GM12878 (cell line): Measurements from ENCODE around the gene USH2A. TPM values are rescaled to one million over a fixed set of nuclear protein-coding genes. Genes with fewer than 3 reads are reported as not detected.

ENCODE experiments used
- ATAC-seq: fragments of 200-7000 bp; cut with Tn5 transposase; 3 replicates; pipeline ENCODE4 v1.9.1; 2020; ENCODE audit warnings: mild to moderate bottlenecking, moderate library complexity
- BruUV-seq: library from RNA; stranded (reverse); fragments of 400-500 nt; replicated peaks from 2 replicates; lab custom pipeline; 2021; lab: Mats Ljungman, UMichigan
- CTCF ChIA-PET: fragments of 300-600 bp; sonication (Branson Sonifier 250); formaldehyde crosslinking; extraction: SDS; loops from one replicate; lab custom pipeline; 2021; ENCODE audit warnings: inconsistent platforms; lab: Yijun Ruan, JAX
- POLR2A ChIA-PET: fragments of 350-600 bp; formaldehyde crosslinking; extraction: SDS; loops from one replicate; lab custom pipeline; 2021; ENCODE audit warnings: inconsistent platforms; lab: Charles Lee
- RAD21 ChIA-PET: fragments of 300-600 bp; sonication (Branson Sonifier 250); formaldehyde crosslinking; loops from one replicate; lab custom pipeline; 2023; ENCODE audit warnings: antibody characterized with exemption; ENCODE audit not compliant: unreplicated experiment; lab: Charles Lee
- SMC1A ChIA-PET: fragments of 300-600 bp; sonication (Branson Sonifier 250); formaldehyde crosslinking; loops from one replicate; lab custom pipeline; 2023; ENCODE audit not compliant: unreplicated experiment, uncharacterized antibody; lab: Charles Lee
- DNase-seq: peaks from one replicate; pipeline ENCODE4 v3.0.0-alpha.2; 2011; ENCODE audit warnings: low read depth, low spot score
- FAIRE-seq: peaks from 3 replicates; lab custom pipeline; 2011; peaks lifted over from hg19 to GRCh38; lab: Jason Lieb, UNC
- H2AFZ ChIP-seq: 2 replicates; pipeline ENCODE4 v1.6.0; 2011; ENCODE audit warnings: low read depth, low read length, control low read depth; ENCODE audit not compliant: control insufficient read depth
- H3K27ac ChIP-seq: 2 replicates; pipeline ENCODE4 v1.5.1; 2011; ENCODE audit warnings: control low read depth; ENCODE audit not compliant: control insufficient read depth, insufficient read depth
- H3K27me3 ChIP-seq, 2 experiments: replicated peaks in 1 of 2; 2 replicates each; pipeline versions ENCODE4 v1.6.0 to v1.6.1; 2011; ENCODE audit warnings: low read length in 1 of 2; ENCODE audit not compliant: control insufficient read depth in 2 of 2, insufficient read depth in 2 of 2
- H3K36me3 ChIP-seq, 2 experiments: 2 replicates each; pipeline ENCODE4 v1.5.1; 2011; ENCODE audit warnings: low read length in 1 of 2; ENCODE audit not compliant: control insufficient read depth in 2 of 2, insufficient read depth in 2 of 2
- H3K4me1 ChIP-seq: 2 replicates; pipeline ENCODE4 v1.6.1; 2011; ENCODE audit warnings: mild to moderate bottlenecking, low read length, moderate library complexity, mixed read lengths; ENCODE audit not compliant: control insufficient read depth, insufficient read depth
- H3K4me2 ChIP-seq: 2 replicates; pipeline ENCODE4 v1.6.0; 2011; ENCODE audit warnings: control low read depth; ENCODE audit not compliant: control insufficient read depth, insufficient read depth
- H3K4me3 ChIP-seq: fragments of 200-600 bp; sonication (generic); 2 replicates; pipeline ENCODE4 v1.5.1; 2016
- H3K79me2 ChIP-seq: 2 replicates; pipeline ENCODE4 v1.6.0; 2011; ENCODE audit warnings: low read length; ENCODE audit not compliant: control insufficient read depth, insufficient read depth
- H3K9ac ChIP-seq: 2 replicates; pipeline ENCODE4 v1.8.0; 2011; ENCODE audit warnings: low read length, control low read depth, mixed read lengths; ENCODE audit not compliant: control insufficient read depth, insufficient read depth
- H3K9me3 ChIP-seq: replicated peaks from 3 replicates; pipeline ENCODE4 v1.5.1; 2011; ENCODE audit warnings: mild to moderate bottlenecking, low read length; ENCODE audit not compliant: control insufficient read depth, insufficient read depth
- H4K20me1 ChIP-seq: 2 replicates; pipeline ENCODE4 v1.6.0; 2011; ENCODE audit not compliant: control insufficient read depth, insufficient read depth
- ATF2 ChIP-seq: IDR thresholded peaks from 2 replicates; pipeline ENCODE4 v1.6.1; 2012; ENCODE audit warnings: low read length, inconsistent platforms
- ATF3 ChIP-seq: IDR thresholded peaks from 2 replicates; pipeline ENCODE4 v1.6.1; 2011; ENCODE audit warnings: low read depth, mild to moderate bottlenecking, low read length, moderate library complexity, borderline replicate concordance; ENCODE audit errors: extremely low read depth
- BMI1 ChIP-seq: fragments of 450-650 bp; IDR thresholded peaks from 2 replicates; pipeline ENCODE4 v1.6.1; 2016; ENCODE audit warnings: mild to moderate bottlenecking, moderate library complexity, borderline replicate concordance
- CBX5 ChIP-seq: sonication (generic); IDR thresholded peaks from 2 replicates; pipeline ENCODE4 v1.6.1; 2016; ENCODE audit warnings: low read depth, moderate library complexity, mild to moderate bottlenecking, inconsistent platforms
- CEBPZ ChIP-seq: fragments of 150-350 bp; IDR thresholded peaks from 2 replicates; pipeline ENCODE4 v1.6.1; 2016; ENCODE audit warnings: low read depth, low read length
- EP300 ChIP-seq, 2 experiments: fragments of 150-350 bp in 1 of 2; IDR thresholded peaks; 2 replicates each; pipeline ENCODE4 v1.6.1; 2011 to 2012; ENCODE audit warnings: low read depth in 2 of 2, low read length in 2 of 2, borderline replicate concordance in 1 of 2, improper control_type of control experiment in 1 of 2, inconsistent platforms in 1 of 2; ENCODE audit not compliant: control insufficient read depth in 1 of 2
- FOXM1 ChIP-seq: IDR thresholded peaks from 2 replicates; pipeline ENCODE4 v1.6.1; 2012; ENCODE audit warnings: low read depth, mild to moderate bottlenecking, inconsistent platforms, low read length, moderate library complexity
- MTA3 ChIP-seq: IDR thresholded peaks from 2 replicates; pipeline ENCODE4 v1.6.1; 2012; ENCODE audit warnings: low read length, inconsistent platforms, borderline replicate concordance
- RCOR1 ChIP-seq: conservative IDR thresholded peaks from 2 replicates; pipeline ENCODE4 v1.6.1; 2012; ENCODE audit warnings: low read depth, low read length, improper control_type of control experiment
- SP1 ChIP-seq: IDR thresholded peaks from one replicate; pipeline ENCODE4 v1.6.1; 2011; ENCODE audit warnings: low read depth, low read length
- TBL1XR1 ChIP-seq: IDR thresholded peaks from 2 replicates; pipeline ENCODE4 v1.6.1; 2012; ENCODE audit warnings: low read depth, low read length, improper control_type of control experiment
- USF2 ChIP-seq: IDR thresholded peaks from 2 replicates; pipeline ENCODE4 v1.6.1; 2011; ENCODE audit warnings: low read depth, low read length, improper control_type of control experiment, borderline replicate concordance
- WGBS: methylation state at CpG from one replicate; pipeline ENCODE4 v1.1.6; 2016; ENCODE audit warnings: low lambda C conversion rate; ENCODE audit not compliant: insufficient replicate concordance, insufficient coverage; ENCODE audit errors: missing lambda C conversion rate; 5-methylcytosine and 5-hydroxymethylcytosine counted together
- in situ Hi-C: fragments of 300-500 bp; cut with MboI; formaldehyde crosslinking; loops from 9 replicates; pipeline ENCODE4 v1.14.3; 2018; ENCODE audit warnings: mixed read lengths
- intact Hi-C: fragments of 100-400 bp; cut with micrococcal nuclease; formaldehyde crosslinking; loops from one replicate; pipeline ENCODE4 v1.14.2; 2022; ENCODE audit not compliant: unreplicated experiment
- polyA plus RNA-seq, 11 experiments: library from polyadenylated mRNA; depleted of rRNA in 4 of 11; unstranded in 6 of 11; stranded (reverse) in 5 of 11; fragments of >200 nt; fragmentation: Nextera tagmentation in 4 of 11; fragmentation: Illumina TruSeq in 1 of 11; extraction: Ambion mirVana in 4 of 11; extraction: Trizol in 1 of 11; gene quantifications; 1 replicate in 1 of 11; 2 replicates in 10 of 11; pipeline versions ENCODE4 v1.2.1 to v1.2.3, GENCODE V29; 2011 to 2016; ENCODE audit warnings: inconsistent platforms in 2 of 11, missing spikeins in 2 of 11, low read depth in 1 of 11
- total RNA-seq, 4 experiments: library from RNA; depleted of rRNA in 3 of 4; stranded (reverse); fragments of >200 nt in 3 of 4; fragmentation: Illumina TruSeq in 1 of 4; extraction: Trizol in 1 of 4; gene quantifications; 2 replicates each; pipeline versions ENCODE4 v1.2.1 to v1.2.3, GENCODE V29; 2013 to 2021

USH2A gene
- total and polyA plus RNA-seq, 10 of the 15 experiments (the other 5 are each of a cell fraction or from before 2014, with no cell fraction given), result under 0.01 to 0.20 (median 0.01) TPM; not detected in 2

GRCh38 chr1:216207154-216207553 is 216.1 kb downstream of the USH2A start:
- H3K4me1 ChIP-seq, result no peaks in the 10 kb centered on the region
- ATAC-seq (no peak), FAIRE-seq (no peak), DNase-seq (no peak)
- no peak overlapping the region for H3K27ac ChIP-seq
- intact Hi-C loops (no loop called here), in situ Hi-C loops (no loop called here)
- H3K36me3 ChIP-seq, result no peaks in the 10 kb centered on the region
- 0% methylated on average over 1 of the region's 1 CpG for WGBS
- no peak overlapping the region for H3K9ac ChIP-seq
- BruUV-seq, result no TSS peak
- H4K20me1 ChIP-seq, result no peaks in the 10 kb centered on the region
- H2AFZ ChIP-seq, result no peak overlapping the region
- ChIA-PET SMC1A (interaction anchor here (3.0 kb wide), 1 partner anchor 14 kb away, joined by 10 read pairs; no protein-coding TSS in a partner anchor), CTCF (interaction anchor here (2.5 kb wide), 1 partner anchor 14 kb away, joined by 13 read pairs; no protein-coding TSS in a partner anchor), POLR2A (no interaction called here), RAD21 (interaction anchor here (2.1 kb wide), 1 partner anchor 14 kb away, joined by 7 read pairs; no protein-coding TSS in a partner anchor)
- TF ChIP-seq CBX5 (no peak), FOXM1 (no peak), MTA3 (no peak), CEBPZ (no peak), EP300 (IDR thresholded peaks at IDR 0.05; ENCODE audit: borderline replicate concordance in 1 of 2, control insufficient read depth in 1 of 2, low read depth in 2 of 2, low read length in 2 of 2) (no peak), RCOR1 (no peak), BMI1 (no peak), ATF2 (no peak), USF2 (no peak), ATF3 (no peak), TBL1XR1 (no peak), SP1 (no peak)
- no peak overlapping the region for H3K4me2 ChIP-seq
- no peaks in the 10 kb centered on the region for H3K27me3 ChIP-seq
- no peak overlapping the region for H3K4me3 ChIP-seq
- no peaks in the 10 kb centered on the region for H3K9me3 ChIP-seq
- H3K79me2 ChIP-seq, result no peaks in the 10 kb centered on the region
